Measurements from ENCODE around the gene THUMPD2. TPM values are rescaled to one million over a fixed set of nuclear protein-coding genes. Genes with fewer than 3 reads are reported as not detected.

THUMPD2 gene
- total RNA-seq, 2 donors from 2014 or later, result 7.0 to 18.8 TPM

- intact Hi-C loops (cut with DNase I), result no loop called here
- H3K4me3 ChIP-seq, result no peak overlapping the region
- DNase-seq, result no peak
- ATAC-seq, result no peak
- no peaks in the 10 kb centered on the region for H3K4me1 ChIP-seq
- H3K36me3 ChIP-seq (replicated peaks in 1 of 2; ENCODE audit: insufficient read depth in 1 of 2, low read depth in 2 of 2), result no peaks in the 10 kb centered on the region
- TF ChIP-seq POLR2A (IDR thresholded peaks at IDR 0.05) (no peak), CTCF (IDR thresholded peaks at IDR 0.05) (no peak)
- WGBS, 2 donors, result 61 to 69% methylated on average over 3 of the region's 3 CpGs
- no peaks in the 10 kb centered on the region for H3K27me3 ChIP-seq
- H3K27ac ChIP-seq, result no peak overlapping the region
- no peaks in the 10 kb centered on the region for H3K9me3 ChIP-seq
Observed at GRCh38 chr2:39704540-39704939, 74.5 kb downstream of the THUMPD2 start.

GRCh38 chr2:39703181-39703872, 75.7 kb downstream of the THUMPD2 start:
- Histone ChIP-seq H3K27ac (no peak overlapping the region), H3K4me1 (no peaks in the 10 kb centered on the region), H3K36me3 (replicated peaks in 1 of 2; ENCODE audit: insufficient read depth in 1 of 2, low read depth in 2 of 2) (no peaks in the 10 kb centered on the region), H3K9me3 (no peaks in the 10 kb centered on the region), H3K4me3 (no peak overlapping the region), H3K27me3 (no peaks in the 10 kb centered on the region)
- ATAC-seq (no peak), DNase-seq (no peak)
- intact Hi-C loops (cut with DNase I), result no loop called here
- TF ChIP-seq CTCF (IDR thresholded peaks at IDR 0.05), result no peak
- TF ChIP-seq POLR2A (IDR thresholded peaks at IDR 0.05), result no peak
- 73 to 77% methylated on average over 3 of the region's 3 CpGs for WGBS, 2 donors

- DNase-seq, result no peak
- no peak for TF ChIP-seq POLR2A (IDR thresholded peaks at IDR 0.05)
- no peak for TF ChIP-seq CTCF (IDR thresholded peaks at IDR 0.05)
- Histone ChIP-seq H3K27me3 (no peaks in the 10 kb centered on the region), H3K36me3 (replicated peaks in 1 of 2; ENCODE audit: insufficient read depth in 1 of 2, low read depth in 2 of 2) (no peaks in the 10 kb centered on the region), H3K4me1 (no peaks in the 10 kb centered on the region), H3K27ac (no peak overlapping the region), H3K9me3 (no peaks in the 10 kb centered on the region), H3K4me3 (no peak overlapping the region)
- ATAC-seq, result no peak
- intact Hi-C loops (cut with DNase I), result no loop called here
- WGBS, 2 donors, result 96% methylated on average over 1 of the region's 1 CpG
Observed at GRCh38 chr2:39701137-39701536, 77.9 kb downstream of the THUMPD2 start.

DNA sequence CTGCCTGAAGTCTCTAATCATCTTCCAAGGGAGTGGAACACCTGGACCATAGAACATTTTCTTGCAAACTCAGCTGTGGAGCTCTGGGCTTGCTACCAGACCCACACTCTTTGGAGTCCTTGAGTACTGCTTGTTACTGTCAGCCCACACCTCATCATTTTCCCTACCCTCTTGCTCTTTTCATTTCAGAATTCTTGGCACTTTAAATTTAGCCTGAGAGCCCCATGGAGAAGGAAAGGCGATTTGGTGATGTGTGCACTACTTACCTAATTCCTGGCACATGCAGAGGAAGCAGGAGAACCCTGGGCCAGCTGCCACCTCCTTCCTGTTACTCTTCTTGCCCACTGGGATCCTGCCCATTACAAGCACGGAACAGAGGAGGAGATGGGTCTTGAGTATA, 81.6 kb downstream of the THUMPD2 start:
- WGBS, 2 donors, result 40 to 43% methylated on average over 2 of the region's 2 CpGs
- Histone ChIP-seq H3K9me3 (no peaks in the 10 kb centered on the region), H3K4me1 (no peaks in the 10 kb centered on the region), H3K36me3 (replicated peaks in 1 of 2; ENCODE audit: insufficient read depth in 1 of 2, low read depth in 2 of 2) (no peaks in the 10 kb centered on the region), H3K27ac (no peak overlapping the region), H3K27me3 (no peaks in the 10 kb centered on the region), H3K4me3 (no peak overlapping the region)
- DNase-seq, result peak in 2 of 4 donors; percentile 31 to 40
- no peak for ATAC-seq
- TF ChIP-seq POLR2A (IDR thresholded peaks at IDR 0.05) (no peak), CTCF (IDR thresholded peaks at IDR 0.05) (no peak)
- intact Hi-C loops (cut with DNase I), result no loop called here

DNA sequence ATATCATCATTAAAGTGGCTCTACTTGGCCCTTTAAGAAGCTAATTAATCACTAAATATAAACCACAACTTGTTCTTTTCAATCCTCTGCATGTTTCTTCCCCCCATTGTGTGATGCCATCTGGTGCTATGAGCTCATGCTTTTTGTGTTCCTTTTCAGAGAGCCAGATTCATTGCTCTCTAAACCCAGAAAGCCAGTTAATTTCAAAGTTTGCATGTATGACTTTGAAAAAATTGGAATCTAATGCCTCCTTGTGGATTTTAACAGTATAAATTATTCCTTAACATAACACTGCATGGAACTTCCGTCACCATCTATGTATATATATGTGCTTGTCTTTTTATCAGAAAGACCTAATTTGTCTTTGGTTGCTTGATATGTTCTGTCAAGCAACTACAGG, 82.2 kb downstream of the THUMPD2 start:
- Histone ChIP-seq H3K9me3 (no peaks in the 10 kb centered on the region), H3K4me1 (no peaks in the 10 kb centered on the region), H3K27me3 (no peaks in the 10 kb centered on the region), H3K4me3 (no peak overlapping the region), H3K36me3 (replicated peaks in 1 of 2; ENCODE audit: insufficient read depth in 1 of 2, low read depth in 2 of 2) (no peaks in the 10 kb centered on the region), H3K27ac (no peak overlapping the region)
- ATAC-seq (peak; percentile 63), DNase-seq (no peak)
- intact Hi-C loops (cut with DNase I), result no loop called here
- 19 to 38% methylated on average over 1 of the region's 1 CpG for WGBS, 2 donors
- TF ChIP-seq CTCF (IDR thresholded peaks at IDR 0.05) (peak; percentile 16 to 67 (median 55)), POLR2A (IDR thresholded peaks at IDR 0.05) (no peak)

All from body of pancreas (tissue), 4 donors.